ENCODE results near the gene KCNJ9. TPM values are rescaled to one million over a fixed set of nuclear protein-coding genes. Genes with fewer than 3 reads are reported as not detected.

Gene KCNJ9
- total RNA-seq, 1 donor from 2014 or later: not detected

DNA sequence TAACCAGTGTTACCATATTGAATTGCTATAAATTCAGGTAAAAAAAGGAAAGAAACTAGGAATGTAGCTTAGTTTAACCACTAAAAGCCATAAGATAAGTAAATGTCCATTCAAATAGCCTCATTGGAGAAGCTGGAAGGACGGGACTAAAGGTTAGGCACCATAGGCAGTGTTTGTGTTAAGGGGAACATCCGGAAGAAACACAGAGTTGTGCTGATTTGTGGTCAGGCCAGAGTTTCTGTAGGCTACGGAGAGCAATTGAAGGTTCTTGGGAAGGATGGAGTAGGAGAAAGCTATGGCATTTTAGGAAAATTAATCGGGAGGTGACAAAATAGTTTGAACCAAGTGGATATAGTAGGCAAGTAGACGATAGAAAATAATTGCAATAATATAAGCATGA lies 10.0 kb upstream of the KCNJ9 start:
- H3K27me3 Mint-ChIP-seq (ENCODE audit: unreplicated experiment): peaks cover 83% of the 10 kb centered on the region
- TF ChIP-seq, protein P1, sequence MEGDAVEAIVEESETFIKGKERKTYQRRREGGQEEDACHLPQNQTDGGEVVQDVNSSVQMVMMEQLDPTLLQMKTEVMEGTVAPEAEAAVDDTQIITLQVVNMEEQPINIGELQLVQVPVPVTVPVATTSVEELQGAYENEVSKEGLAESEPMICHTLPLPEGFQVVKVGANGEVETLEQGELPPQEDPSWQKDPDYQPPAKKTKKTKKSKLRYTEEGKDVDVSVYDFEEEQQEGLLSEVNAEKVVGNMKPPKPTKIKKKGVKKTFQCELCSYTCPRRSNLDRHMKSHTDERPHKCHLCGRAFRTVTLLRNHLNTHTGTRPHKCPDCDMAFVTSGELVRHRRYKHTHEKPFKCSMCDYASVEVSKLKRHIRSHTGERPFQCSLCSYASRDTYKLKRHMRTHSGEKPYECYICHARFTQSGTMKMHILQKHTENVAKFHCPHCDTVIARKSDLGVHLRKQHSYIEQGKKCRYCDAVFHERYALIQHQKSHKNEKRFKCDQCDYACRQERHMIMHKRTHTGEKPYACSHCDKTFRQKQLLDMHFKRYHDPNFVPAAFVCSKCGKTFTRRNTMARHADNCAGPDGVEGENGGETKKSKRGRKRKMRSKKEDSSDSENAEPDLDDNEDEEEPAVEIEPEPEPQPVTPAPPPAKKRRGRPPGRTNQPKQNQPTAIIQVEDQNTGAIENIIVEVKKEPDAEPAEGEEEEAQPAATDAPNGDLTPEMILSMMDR (IDR thresholded peaks at IDR 0.05): no peak
- H3K9me3 Mint-ChIP-seq (ENCODE audit: unreplicated experiment): no peaks in the 10 kb centered on the region
- peaks cover 7% of the 10 kb centered on the region for H3K4me1 Mint-ChIP-seq (ENCODE audit: unreplicated experiment)
- DNase-seq (ENCODE audit: extremely low spot score, unreplicated experiment): no peak
- H3K27ac Mint-ChIP-seq (ENCODE audit: unreplicated experiment): no peak overlapping the region
- no peaks in the 10 kb centered on the region for H3K36me3 Mint-ChIP-seq (ENCODE audit: unreplicated experiment)
- no peak overlapping the region for H3K4me3 Mint-ChIP-seq (ENCODE audit: unreplicated experiment)

DNA sequence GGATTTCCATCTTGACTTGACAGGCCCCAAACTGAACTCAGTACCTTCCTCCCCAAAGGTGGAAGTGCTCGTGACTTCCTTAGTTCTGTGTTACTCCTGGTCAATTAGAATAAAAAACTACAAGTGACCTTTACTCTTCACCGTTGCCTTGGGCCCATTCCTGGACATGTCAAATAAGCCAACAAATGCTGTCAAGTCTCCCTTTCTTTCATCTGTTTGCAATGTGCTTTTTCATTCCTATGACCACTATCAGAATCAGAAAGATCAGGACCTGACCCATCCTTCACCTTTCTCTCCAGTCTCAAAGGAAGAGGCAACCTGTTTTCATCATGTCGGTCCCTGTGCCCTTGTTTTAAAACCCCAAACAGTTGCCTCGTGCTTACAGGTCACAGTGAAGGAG lies 6.5 kb upstream of the KCNJ9 start:
- no peak overlapping the region for H3K27ac Mint-ChIP-seq (ENCODE audit: unreplicated experiment)
- H3K36me3 Mint-ChIP-seq (ENCODE audit: unreplicated experiment): no peaks in the 10 kb centered on the region
- H3K27me3 Mint-ChIP-seq (ENCODE audit: unreplicated experiment): peaks cover 81% of the 10 kb centered on the region
- DNase-seq (ENCODE audit: extremely low spot score, unreplicated experiment): no peak
- H3K9me3 Mint-ChIP-seq (ENCODE audit: unreplicated experiment): no peaks in the 10 kb centered on the region
- peaks cover 7% of the 10 kb centered on the region for H3K4me1 Mint-ChIP-seq (ENCODE audit: unreplicated experiment)
- H3K4me3 Mint-ChIP-seq (ENCODE audit: unreplicated experiment): no peak overlapping the region
- TF ChIP-seq, protein P1 (IDR thresholded peaks at IDR 0.05): no peak

DNA sequence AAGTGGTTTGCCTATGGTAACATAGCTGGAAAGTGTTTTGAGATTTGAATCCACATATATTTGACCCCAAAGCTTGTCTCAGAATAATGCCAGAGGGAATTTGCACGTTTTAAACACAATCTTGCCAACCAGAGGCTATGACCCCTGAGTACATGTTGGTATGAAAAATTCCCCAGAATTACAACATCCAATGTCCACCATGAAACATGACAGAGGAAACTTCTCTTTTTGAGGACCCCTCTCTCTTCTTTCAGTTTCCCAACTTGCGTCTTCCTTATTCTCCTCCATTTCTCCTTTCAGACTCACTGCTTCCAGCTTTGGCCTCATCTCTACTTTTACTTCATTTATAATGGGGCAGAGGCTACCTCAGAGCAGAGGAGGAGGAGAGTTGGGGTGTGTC lies 5.5 kb upstream of the KCNJ9 start:
- H3K27ac Mint-ChIP-seq (ENCODE audit: unreplicated experiment): no peak overlapping the region
- no peaks in the 10 kb centered on the region for H3K9me3 Mint-ChIP-seq (ENCODE audit: unreplicated experiment)
- TF ChIP-seq, protein P1 (IDR thresholded peaks at IDR 0.05): no peak
- peaks cover 83% of the 10 kb centered on the region for H3K27me3 Mint-ChIP-seq (ENCODE audit: unreplicated experiment)
- peaks cover 2% of the 10 kb centered on the region for H3K4me1 Mint-ChIP-seq (ENCODE audit: unreplicated experiment)
- H3K36me3 Mint-ChIP-seq (ENCODE audit: unreplicated experiment): no peaks in the 10 kb centered on the region
- no peak for DNase-seq (ENCODE audit: extremely low spot score, unreplicated experiment)
- H3K4me3 Mint-ChIP-seq (ENCODE audit: unreplicated experiment): no peak overlapping the region

DNA sequence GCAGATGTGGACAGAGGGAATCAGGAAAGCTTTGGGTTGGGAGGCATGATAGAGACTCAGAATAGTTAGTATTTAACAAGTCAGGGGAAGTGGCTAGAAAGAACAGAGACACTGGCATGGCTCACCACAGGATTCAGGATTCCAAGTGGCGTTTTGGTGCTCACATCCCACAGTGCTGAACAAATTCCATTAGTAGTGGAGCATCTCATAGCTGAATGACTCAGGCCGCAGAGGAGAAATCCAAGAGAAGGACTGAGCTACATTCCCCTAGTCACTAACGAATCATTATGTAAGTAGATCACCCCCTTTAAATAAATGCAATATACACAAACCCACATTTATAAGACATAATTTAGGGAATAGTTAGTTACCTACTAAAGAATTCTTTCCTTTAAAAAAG lies 5.0 kb upstream of the KCNJ9 start:
- TF ChIP-seq, protein P1 (IDR thresholded peaks at IDR 0.05): no peak
- Mint-ChIP-seq H3K36me3 (ENCODE audit: unreplicated experiment) (no peaks in the 10 kb centered on the region), H3K4me1 (ENCODE audit: unreplicated experiment) (peaks cover 7% of the 10 kb centered on the region), H3K9me3 (ENCODE audit: unreplicated experiment) (no peaks in the 10 kb centered on the region), H3K4me3 (ENCODE audit: unreplicated experiment) (no peak overlapping the region), H3K27ac (ENCODE audit: unreplicated experiment) (no peak overlapping the region), H3K27me3 (ENCODE audit: unreplicated experiment) (peaks cover 86% of the 10 kb centered on the region)
- DNase-seq (ENCODE audit: extremely low spot score, unreplicated experiment): no peak

DNA sequence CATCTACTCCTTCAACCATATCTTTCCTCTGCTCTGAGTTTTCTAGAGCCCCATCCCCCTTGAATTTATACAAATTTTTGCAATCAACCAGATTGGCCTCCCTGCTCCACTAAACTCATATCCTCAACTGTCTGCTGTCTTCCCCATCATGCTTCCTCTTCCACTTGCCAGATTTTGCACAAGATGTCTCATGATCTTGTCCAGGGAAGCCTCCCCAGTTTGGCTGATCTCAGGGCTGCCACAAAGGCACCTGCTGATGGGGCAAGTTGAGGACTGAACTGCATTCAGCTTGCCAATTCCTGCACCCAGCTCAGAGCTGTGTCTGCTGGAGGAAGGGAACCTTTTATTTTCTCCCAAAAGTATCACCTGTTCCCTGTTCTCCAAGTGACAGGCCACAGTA lies 3.9 kb upstream of the KCNJ9 start:
- Mint-ChIP-seq H3K4me1 (ENCODE audit: unreplicated experiment) (peaks cover 7% of the 10 kb centered on the region), H3K4me3 (ENCODE audit: unreplicated experiment) (no peak overlapping the region), H3K27ac (ENCODE audit: unreplicated experiment) (no peak overlapping the region), H3K36me3 (ENCODE audit: unreplicated experiment) (no peaks in the 10 kb centered on the region), H3K9me3 (ENCODE audit: unreplicated experiment) (no peaks in the 10 kb centered on the region), H3K27me3 (ENCODE audit: unreplicated experiment) (peaks cover 88% of the 10 kb centered on the region)
- no peak for DNase-seq (ENCODE audit: extremely low spot score, unreplicated experiment)
- TF ChIP-seq, protein P1 (IDR thresholded peaks at IDR 0.05): no peak
